MM.1S (cell line): ENCODE results near the gene PRKCSH.

Source experiments
- DNase-seq: peaks from one replicate; pipeline ENCODE4 v3.0.0-alpha.2; 2015
- H2AFZ ChIP-seq: fragments of 300-600 bp; sonication (generic); 2 replicates; pipeline ENCODE4 v1.6.0; 2016; ENCODE audit warnings: antibody characterized with exemption, low read length
- H3F3A ChIP-seq: fragments of 300-600 bp; sonication (generic); 2 replicates; pipeline ENCODE4 v1.6.1; 2016; ENCODE audit warnings: mild to moderate bottlenecking, antibody characterized with exemption, low read length, moderate library complexity, mixed read lengths; ENCODE audit not compliant: insufficient read depth
- H3K27ac ChIP-seq: fragments of 300-600 bp; sonication (generic); 2 replicates; pipeline ENCODE4 v1.5.1; 2016; ENCODE audit warnings: mild to moderate bottlenecking, low read length
- H3K27me3 ChIP-seq: fragments of 300-600 bp; sonication (generic); replicated peaks from 2 replicates; pipeline ENCODE4 v1.6.0; 2016; ENCODE audit warnings: low read length; ENCODE audit not compliant: insufficient read depth
- H3K36me3 ChIP-seq: fragments of 300-600 bp; sonication (generic); replicated peaks from 2 replicates; pipeline ENCODE4 v1.6.1; 2016; ENCODE audit warnings: mild to moderate bottlenecking, low read length, mixed read lengths; ENCODE audit not compliant: insufficient read depth
- H3K4me1 ChIP-seq: fragments of 300-600 bp; sonication (generic); 2 replicates; pipeline ENCODE4 v1.6.1; 2016; ENCODE audit warnings: low read length, mixed read lengths
- H3K4me2 ChIP-seq: fragments of 300-600 bp; sonication (generic); 2 replicates; pipeline ENCODE4 v1.6.0; 2016; ENCODE audit warnings: low read depth, low read length
- H3K4me3 ChIP-seq: fragments of 300-600 bp; sonication (generic); 2 replicates; pipeline ENCODE4 v1.5.1; 2016; ENCODE audit warnings: low read length, mixed read lengths
- H3K79me2 ChIP-seq: fragments of 300-600 bp; sonication (generic); 2 replicates; pipeline ENCODE4 v1.6.1; 2016; ENCODE audit warnings: mixed run types, low read length, mixed read lengths
- H3K9ac ChIP-seq: fragments of 300-600 bp; sonication (generic); 2 replicates; pipeline ENCODE4 v1.6.1; 2016; ENCODE audit warnings: low read length, mixed read lengths
- H3K9me2 ChIP-seq: fragments of 300-600 bp; sonication (generic); replicated peaks from 2 replicates; pipeline ENCODE4 v1.6.1; 2016; ENCODE audit warnings: mild to moderate bottlenecking, low read length, mixed read lengths; ENCODE audit not compliant: insufficient read depth
- H3K9me3 ChIP-seq: fragments of 300-600 bp; sonication (generic); replicated peaks from 2 replicates; pipeline ENCODE4 v1.6.1; 2016; ENCODE audit warnings: mild to moderate bottlenecking, low read length, mixed read lengths; ENCODE audit not compliant: insufficient read depth
- H4K20me1 ChIP-seq: fragments of 300-600 bp; sonication (generic); 2 replicates; pipeline ENCODE4 v1.6.1; 2016; ENCODE audit warnings: mild to moderate bottlenecking, low read length, moderate library complexity, mixed read lengths; ENCODE audit not compliant: insufficient read depth
- CTCF ChIP-seq: fragments of 300-600 bp; sonication (generic); IDR thresholded peaks from 2 replicates; pipeline ENCODE4 v1.5.1; 2016; ENCODE audit warnings: antibody characterized with exemption, low read length, mixed read lengths
- EZH2 ChIP-seq: fragments of 300-600 bp; sonication (generic); optimal IDR thresholded peaks from 2 replicates; pipeline ENCODE3; 2017; ENCODE audit warnings: low read depth, mild to moderate bottlenecking, antibody characterized with exemption, low read length, mixed read lengths
- EZH2phosphoT487 ChIP-seq: fragments of 300-600 bp; sonication (generic); IDR thresholded peaks from 2 replicates; pipeline ENCODE4 v1.6.1; 2018; ENCODE audit warnings: antibody characterized with exemption, low read length

PRKCSH gene

GRCh38 chr19:11447347-11448262 lies 12.2 kb downstream of the PRKCSH start:
- no peak overlapping the region for H2AFZ ChIP-seq
- no peaks in the 10 kb centered on the region for H3K9me3 ChIP-seq
- H3K36me3 ChIP-seq = no peaks in the 10 kb centered on the region
- H3K4me2 ChIP-seq = no peak overlapping the region
- DNase-seq = no peak
- no peaks in the 10 kb centered on the region for H3K4me1 ChIP-seq
- no peaks in the 10 kb centered on the region for H4K20me1 ChIP-seq
- no peak overlapping the region for H3K27ac ChIP-seq
- no peak overlapping the region for H3K9ac ChIP-seq
- no peak overlapping the region for H3K4me3 ChIP-seq
- TF ChIP-seq EZH2 = no peak
- no peak for TF ChIP-seq EZH2phosphoT487
- no peak for TF ChIP-seq CTCF
- no peaks in the 10 kb centered on the region for H3K79me2 ChIP-seq
- no peaks in the 10 kb centered on the region for H3K9me2 ChIP-seq
- H3K27me3 ChIP-seq = no peaks in the 10 kb centered on the region; the same call in 1 of the 2 replicates
- no peaks in the 10 kb centered on the region for H3F3A ChIP-seq

GRCh38 chr19:11448410-11448809 lies 13.0 kb downstream of the PRKCSH start:
- no peak overlapping the region for H3K4me3 ChIP-seq
- no peaks in the 10 kb centered on the region for H3K36me3 ChIP-seq
- no peak for TF ChIP-seq EZH2phosphoT487
- TF ChIP-seq CTCF = no peak
- no peak for TF ChIP-seq EZH2
- no peak for DNase-seq
- no peak overlapping the region for H3K9ac ChIP-seq
- H3F3A ChIP-seq = no peaks in the 10 kb centered on the region
- H4K20me1 ChIP-seq = no peaks in the 10 kb centered on the region
- H3K27me3 ChIP-seq = no peaks in the 10 kb centered on the region; the same call in 1 of the 2 replicates
- H3K9me2 ChIP-seq = no peaks in the 10 kb centered on the region
- no peaks in the 10 kb centered on the region for H3K79me2 ChIP-seq
- H3K4me2 ChIP-seq = no peak overlapping the region
- no peaks in the 10 kb centered on the region for H3K9me3 ChIP-seq
- H2AFZ ChIP-seq = no peak overlapping the region
- H3K27ac ChIP-seq = no peak overlapping the region
- no peaks in the 10 kb centered on the region for H3K4me1 ChIP-seq

GRCh38 chr19:11448923-11449554 lies 13.6 kb downstream of the PRKCSH start:
- no peaks in the 10 kb centered on the region; the same call in 1 of the 2 replicates for H3K27me3 ChIP-seq
- no peak overlapping the region for H3K9ac ChIP-seq
- H3K4me2 ChIP-seq = no peak overlapping the region
- TF ChIP-seq EZH2 = no peak
- TF ChIP-seq CTCF = no peak
- TF ChIP-seq EZH2phosphoT487 = no peak
- no peaks in the 10 kb centered on the region for H3K9me3 ChIP-seq
- no peaks in the 10 kb centered on the region for H3K9me2 ChIP-seq
- no peak overlapping the region for H3K4me3 ChIP-seq
- no peak for DNase-seq
- H3K4me1 ChIP-seq = no peaks in the 10 kb centered on the region
- no peaks in the 10 kb centered on the region for H4K20me1 ChIP-seq
- H3K36me3 ChIP-seq = no peaks in the 10 kb centered on the region
- no peaks in the 10 kb centered on the region for H3K79me2 ChIP-seq
- H3F3A ChIP-seq = no peaks in the 10 kb centered on the region
- no peak overlapping the region for H2AFZ ChIP-seq
- no peak overlapping the region for H3K27ac ChIP-seq
